Activated CD8-positive, alpha-beta memory T cell treated with anti-CD3 and anti-CD28 coated beads, Interleukin-2, amount 50 U/mL, for 24 hours (primary cell): ENCODE results near the gene SLC22A31.
A peak's percentile ranks its signal among the peaks of the same experiment; 100 is the strongest.
"Not testable (repeated sequence)": the region's sequence is repeated elsewhere in the genome, so short reads cannot be mapped to it uniquely, and the experiment has no call there.

Experiments used
- DNase-seq: peaks from one replicate; pipeline ENCODE4 v3.0.0-alpha.2; 2020; ENCODE audit errors: extremely low read depth

SLC22A31 gene

GRCh38 chr16:89200124-89200849 lies at the start of gene SLC22A31:
SLC22A31 (minus strand) TSS chr16:89200537; CDS start chr16:89200501, 36 bp downstream.
- no peak for DNase-seq

- DNase-seq: no peak
Measured at GRCh38 chr16:89248196-89248982, 48.1 kb upstream of the SLC22A31 start.

GRCh38 chr16:89247734-89248075 lies 47.4 kb upstream of the SLC22A31 start:
- not testable (repeated sequence) for DNase-seq

GRCh38 chr16:89246903-89247733 lies 46.8 kb upstream of the SLC22A31 start:
- DNase-seq: peak; percentile 90

GRCh38 chr16:89246383-89246902 lies 46.1 kb upstream of the SLC22A31 start:
- no peak for DNase-seq

- DNase-seq: no peak
Measured at GRCh38 chr16:89244754-89245153, 44.4 kb upstream of the SLC22A31 start.

GRCh38 chr16:89244264-89244663 lies 43.9 kb upstream of the SLC22A31 start:
- DNase-seq: not testable (repeated sequence)

GRCh38 chr16:89243664-89244063 lies 43.3 kb upstream of the SLC22A31 start:
- DNase-seq: no peak

GRCh38 chr16:89242795-89243200 lies 42.5 kb upstream of the SLC22A31 start:
- no peak for DNase-seq

GRCh38 chr16:89241187-89242007 lies 41.1 kb upstream of the SLC22A31 start:
- DNase-seq: peak; percentile 40

GRCh38 chr16:89237733-89238132 lies 37.4 kb upstream of the SLC22A31 start:
- no peak for DNase-seq

- no peak for DNase-seq
Measured at GRCh38 chr16:89233678-89234490, 33.5 kb upstream of the SLC22A31 start.

- no peak for DNase-seq
Measured at GRCh38 chr16:89232107-89232506, 31.8 kb upstream of the SLC22A31 start.

- DNase-seq: no peak
Measured at GRCh38 chr16:89230255-89230654, 29.9 kb upstream of the SLC22A31 start.

- no peak for DNase-seq
Measured at GRCh38 chr16:89224665-89225064, 24.3 kb upstream of the SLC22A31 start.

GRCh38 chr16:89222931-89223330 lies 22.6 kb upstream of the SLC22A31 start:
- DNase-seq: no peak

- DNase-seq: no peak
Measured at GRCh38 chr16:89221604-89222003, 21.3 kb upstream of the SLC22A31 start.

- DNase-seq: no peak
Measured at GRCh38 chr16:89219365-89219764, 19.0 kb upstream of the SLC22A31 start.

- no peak for DNase-seq
Measured at GRCh38 chr16:89217388-89218191, 17.3 kb upstream of the SLC22A31 start, which contains the start of gene ZNF778. ZNF778 (plus strand) TSS chr16:89217703; CDS start chr16:89221128, 3,425 bp downstream.

GRCh38 chr16:89217138-89217387 lies 16.7 kb upstream of the SLC22A31 start:
- DNase-seq: no peak
